ENCODE data around the gene RRAD.

The RRAD gene

GRCh38 chr16:66920299-66920590 lies 5.1 kb downstream of the RRAD start:
- Histone ChIP-seq H3K4me2 (ENCODE audit: low read length) (no peak overlapping the region), H3K4me1 (ENCODE audit: control insufficient read depth, insufficient read depth, low read length) (peaks cover 17% of the 10 kb centered on the region), H3K27me3 (ENCODE audit: control insufficient read depth, insufficient read depth, low read length) (peaks cover 50% of the 10 kb centered on the region), H3K9me3 (replicated peaks; ENCODE audit: low read length) (no peaks in the 10 kb centered on the region), H3K4me3 (ENCODE audit: low read length) (no peak overlapping the region), H3K36me3 (ENCODE audit: insufficient read depth, low read length) (no peaks in the 10 kb centered on the region), H3K9ac (ENCODE audit: low read depth, low read length) (no peak overlapping the region)

DNA sequence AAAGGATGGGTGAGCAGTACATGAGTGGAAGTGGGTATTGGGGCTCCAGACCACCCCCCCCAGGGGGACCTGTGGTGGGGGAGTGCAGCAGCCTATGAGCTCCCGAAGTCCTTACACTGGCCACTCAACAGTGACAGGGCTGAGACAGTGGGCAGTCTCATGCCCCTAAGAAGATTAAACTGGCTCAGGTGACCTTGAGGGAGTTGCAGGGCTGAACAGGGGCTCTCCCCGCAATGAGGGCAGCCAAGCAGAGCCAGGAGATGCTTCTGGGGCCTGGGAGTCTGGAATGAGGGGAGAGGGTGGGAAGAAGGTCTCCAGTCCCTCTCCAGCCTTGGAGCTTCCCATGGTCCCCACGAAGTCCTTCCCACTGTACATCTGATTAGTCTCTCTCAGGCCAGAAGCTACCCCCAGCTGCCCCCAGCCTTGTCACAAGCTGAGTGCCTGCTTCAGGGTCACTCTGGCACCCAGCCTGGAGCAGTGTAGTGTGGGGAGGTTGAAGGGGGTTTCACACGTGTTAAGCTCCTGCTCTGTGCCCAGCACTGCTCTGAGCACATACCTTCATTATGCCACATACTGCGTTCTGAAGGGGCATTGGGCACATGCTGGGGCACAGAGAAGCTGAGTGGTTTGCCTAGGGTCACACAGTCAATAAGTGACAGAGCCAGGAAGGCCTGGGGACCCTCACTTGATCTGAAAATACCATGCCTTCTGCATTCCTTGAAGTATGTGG lies 5.6 kb downstream of the RRAD start:
- H3K36me3 ChIP-seq (ENCODE audit: insufficient read depth, low read length) = no peaks in the 10 kb centered on the region
- H3K4me3 ChIP-seq (ENCODE audit: low read length) = no peak overlapping the region
- H3K4me1 ChIP-seq (ENCODE audit: control insufficient read depth, insufficient read depth, low read length) = peaks cover 13% of the 10 kb centered on the region
- no peak overlapping the region for H3K9ac ChIP-seq (ENCODE audit: low read depth, low read length)
- H3K27me3 ChIP-seq (ENCODE audit: control insufficient read depth, insufficient read depth, low read length) = peaks cover 54% of the 10 kb centered on the region
- no peak overlapping the region for H3K4me2 ChIP-seq (ENCODE audit: low read length)
- H3K9me3 ChIP-seq (replicated peaks; ENCODE audit: low read length) = no peaks in the 10 kb centered on the region

DNA sequence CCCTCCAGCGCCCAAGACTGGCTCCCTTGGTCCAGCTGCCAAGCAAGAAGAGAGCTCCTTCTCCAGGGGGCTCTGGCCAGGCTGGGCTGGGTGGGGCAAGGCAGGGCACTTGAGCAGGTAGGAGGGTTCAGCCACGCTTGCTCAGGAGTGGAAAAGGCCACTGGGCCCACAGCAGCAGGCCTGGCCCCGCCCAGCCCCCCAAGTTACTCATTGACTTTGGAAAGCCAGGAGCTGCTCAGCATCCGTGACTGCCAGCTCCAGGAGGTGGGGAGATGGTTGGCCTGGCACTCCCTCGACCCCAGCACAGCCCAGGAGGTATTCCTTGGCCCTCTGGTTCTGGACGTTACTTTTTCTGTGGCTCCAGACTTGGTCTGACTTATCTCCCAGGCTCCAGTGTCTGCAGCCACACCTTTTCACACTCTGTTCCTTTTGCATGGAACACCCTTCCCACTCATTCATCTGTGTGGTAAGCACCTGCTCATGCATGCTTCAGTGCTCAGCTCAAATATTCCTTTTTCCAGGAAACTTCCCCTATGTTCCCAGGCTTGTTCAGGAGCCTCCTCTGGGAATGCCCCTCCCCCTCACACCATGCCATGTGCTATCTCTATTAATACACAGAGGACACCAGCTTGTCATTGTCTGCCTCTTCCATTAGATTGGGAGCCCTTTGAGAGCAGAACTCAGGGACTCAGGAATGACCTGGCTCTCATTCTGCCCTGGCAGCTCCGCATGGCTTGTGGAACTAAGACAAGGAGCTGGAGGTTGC lies 6.3 kb downstream of the RRAD start, which contains the start of gene CDH16:
Gene CDH16, minus strand, starts transcription at position 83 of the 766 bp plus-strand sequence. CDS start 820 bp downstream, outside the sequence.
- Histone ChIP-seq H3K36me3 (ENCODE audit: insufficient read depth, low read length) (no peaks in the 10 kb centered on the region), H3K4me3 (ENCODE audit: low read length) (no peak within 1 kb of the TSS), H3K9ac (ENCODE audit: low read depth, low read length) (no peak within 1 kb of the TSS), H3K4me1 (ENCODE audit: control insufficient read depth, insufficient read depth, low read length) (peaks cover 12% of the 10 kb centered on the region), H3K9me3 (replicated peaks; ENCODE audit: low read length) (no peaks in the 10 kb centered on the region), H3K27me3 (ENCODE audit: control insufficient read depth, insufficient read depth, low read length) (peaks cover 51% of the 10 kb centered on the region), H3K4me2 (ENCODE audit: low read length) (no peak within 1 kb of the TSS)

DNA sequence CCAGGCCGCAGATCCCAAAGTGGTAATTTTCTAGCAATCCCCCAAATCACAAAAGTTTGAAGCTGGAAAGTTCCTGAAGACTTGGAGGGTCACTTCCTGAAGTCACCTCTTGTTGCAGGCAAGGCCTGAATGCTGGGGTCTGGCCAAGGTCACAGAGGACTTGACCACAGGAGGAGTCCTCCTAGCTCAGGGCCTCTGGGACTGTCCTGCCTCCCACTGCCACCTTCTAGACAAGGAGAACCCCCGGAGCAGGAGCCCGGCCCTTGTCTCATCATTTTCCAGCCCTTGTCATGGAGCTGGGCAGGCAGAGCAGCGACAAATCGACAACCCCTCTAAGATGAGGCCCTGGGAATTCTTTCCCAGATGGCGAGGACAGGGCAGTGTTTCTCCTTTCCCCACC lies 7.0 kb downstream of the RRAD start:
- H3K36me3 ChIP-seq (ENCODE audit: insufficient read depth, low read length) = no peaks in the 10 kb centered on the region
- H3K4me3 ChIP-seq (ENCODE audit: low read length) = no peak overlapping the region
- H3K4me1 ChIP-seq (ENCODE audit: control insufficient read depth, insufficient read depth, low read length) = peaks cover 6% of the 10 kb centered on the region
- H3K4me2 ChIP-seq (ENCODE audit: low read length) = no peak overlapping the region
- H3K27me3 ChIP-seq (ENCODE audit: control insufficient read depth, insufficient read depth, low read length) = peaks cover 49% of the 10 kb centered on the region
- H3K9me3 ChIP-seq (replicated peaks; ENCODE audit: low read length) = no peaks in the 10 kb centered on the region
- no peak overlapping the region for H3K9ac ChIP-seq (ENCODE audit: low read depth, low read length)

GRCh38 chr16:66917741-66918140 lies 7.6 kb downstream of the RRAD start:
- Histone ChIP-seq H3K4me2 (ENCODE audit: low read length) (no peak overlapping the region), H3K27me3 (ENCODE audit: control insufficient read depth, insufficient read depth, low read length) (peaks cover 49% of the 10 kb centered on the region), H3K9me3 (replicated peaks; ENCODE audit: low read length) (no peaks in the 10 kb centered on the region), H3K4me1 (ENCODE audit: control insufficient read depth, insufficient read depth, low read length) (no peaks in the 10 kb centered on the region), H3K9ac (ENCODE audit: low read depth, low read length) (no peak overlapping the region), H3K36me3 (ENCODE audit: insufficient read depth, low read length) (no peaks in the 10 kb centered on the region), H3K4me3 (ENCODE audit: low read length) (no peak overlapping the region)

DNA sequence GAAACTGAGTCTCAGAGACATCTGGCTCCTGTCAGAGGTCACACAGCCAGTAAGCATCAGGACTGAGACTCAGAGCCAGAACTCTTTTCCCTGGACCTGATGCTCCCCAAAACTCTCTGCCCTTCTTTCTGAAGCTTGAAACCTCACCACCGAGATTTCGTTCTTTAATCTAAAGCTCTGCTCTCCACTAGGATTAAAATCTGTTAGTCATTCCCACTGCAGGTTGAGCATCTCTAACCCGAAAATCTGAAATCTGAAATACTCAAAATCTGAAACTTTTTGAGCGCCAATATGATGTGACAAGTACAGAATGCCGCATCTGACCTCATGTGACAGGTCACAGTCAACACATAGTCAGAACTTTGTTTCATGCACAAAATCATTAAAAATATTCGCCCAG lies 8.8 kb downstream of the RRAD start:
- H3K4me2 ChIP-seq (ENCODE audit: low read length) = no peak overlapping the region
- no peaks in the 10 kb centered on the region for H3K36me3 ChIP-seq (ENCODE audit: insufficient read depth, low read length)
- H3K9me3 ChIP-seq (replicated peaks; ENCODE audit: low read length) = no peaks in the 10 kb centered on the region
- H3K4me3 ChIP-seq (ENCODE audit: low read length) = no peak overlapping the region
- H3K27me3 ChIP-seq (ENCODE audit: control insufficient read depth, insufficient read depth, low read length) = peaks cover 48% of the 10 kb centered on the region
- no peak overlapping the region for H3K9ac ChIP-seq (ENCODE audit: low read depth, low read length)
- no peaks in the 10 kb centered on the region for H3K4me1 ChIP-seq (ENCODE audit: control insufficient read depth, insufficient read depth, low read length)

GRCh38 chr16:66915041-66915440 lies 10.3 kb downstream of the RRAD start:
- no peaks in the 10 kb centered on the region for H3K9me3 ChIP-seq (replicated peaks; ENCODE audit: low read length)
- no peak overlapping the region for H3K4me3 ChIP-seq (ENCODE audit: low read length)
- peaks cover 38% of the 10 kb centered on the region for H3K27me3 ChIP-seq (ENCODE audit: control insufficient read depth, insufficient read depth, low read length)
- H3K9ac ChIP-seq (ENCODE audit: low read depth, low read length) = no peak overlapping the region
- no peaks in the 10 kb centered on the region for H3K4me1 ChIP-seq (ENCODE audit: control insufficient read depth, insufficient read depth, low read length)
- no peak overlapping the region for H3K4me2 ChIP-seq (ENCODE audit: low read length)
- H3K36me3 ChIP-seq (ENCODE audit: insufficient read depth, low read length) = no peaks in the 10 kb centered on the region

DNA sequence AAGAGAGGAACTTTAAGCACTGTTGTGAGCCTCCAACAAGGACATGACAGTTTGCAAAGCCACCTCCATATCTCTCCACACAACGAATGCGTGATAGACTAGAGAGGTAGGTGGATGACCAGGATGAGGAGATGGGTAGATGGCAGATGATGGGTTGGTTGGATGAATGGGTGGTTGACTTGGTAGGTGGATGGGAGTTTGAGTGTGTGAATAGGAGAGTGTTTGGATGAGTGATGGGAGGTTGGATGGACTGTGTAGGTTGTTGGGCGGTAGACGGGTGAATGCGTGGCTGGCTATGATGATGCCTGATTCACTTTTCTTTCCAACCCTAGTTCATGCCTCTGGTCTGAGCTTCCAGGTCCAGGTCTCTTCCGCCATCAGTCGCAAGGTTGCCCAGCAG lies 10.8 kb downstream of the RRAD start:
- Histone ChIP-seq H3K9me3 (replicated peaks; ENCODE audit: low read length) (no peaks in the 10 kb centered on the region), H3K4me1 (ENCODE audit: control insufficient read depth, insufficient read depth, low read length) (no peaks in the 10 kb centered on the region), H3K27me3 (ENCODE audit: control insufficient read depth, insufficient read depth, low read length) (peaks cover 33% of the 10 kb centered on the region), H3K36me3 (ENCODE audit: insufficient read depth, low read length) (no peaks in the 10 kb centered on the region), H3K4me3 (ENCODE audit: low read length) (no peak overlapping the region), H3K4me2 (ENCODE audit: low read length) (no peak overlapping the region), H3K9ac (ENCODE audit: low read depth, low read length) (no peak overlapping the region)

- no peaks in the 10 kb centered on the region for H3K4me1 ChIP-seq (ENCODE audit: control insufficient read depth, insufficient read depth, low read length)
These were observed 11.6 kb downstream of the RRAD start for GRCh38 chr16:66913711-66914110.

GRCh38 chr16:66913081-66913480 lies 12.3 kb downstream of the RRAD start:
- no peak overlapping the region for H3K4me2 ChIP-seq (ENCODE audit: low read length)
- no peak overlapping the region for H3K4me3 ChIP-seq (ENCODE audit: low read length)
- no peaks in the 10 kb centered on the region for H3K36me3 ChIP-seq (ENCODE audit: insufficient read depth, low read length)
- no peaks in the 10 kb centered on the region for H3K4me1 ChIP-seq (ENCODE audit: control insufficient read depth, insufficient read depth, low read length)
- no peak overlapping the region for H3K9ac ChIP-seq (ENCODE audit: low read depth, low read length)
- peaks cover 29% of the 10 kb centered on the region for H3K27me3 ChIP-seq (ENCODE audit: control insufficient read depth, insufficient read depth, low read length)
- no peaks in the 10 kb centered on the region for H3K9me3 ChIP-seq (replicated peaks; ENCODE audit: low read length)

More at GRCh38 chr16:66913711-66914110, 11.6 kb downstream of the RRAD start:
- H3K4me3 ChIP-seq (ENCODE audit: low read length) = no peak overlapping the region
- no peaks in the 10 kb centered on the region for H3K36me3 ChIP-seq (ENCODE audit: insufficient read depth, low read length)
- peaks cover 27% of the 10 kb centered on the region for H3K27me3 ChIP-seq (ENCODE audit: control insufficient read depth, insufficient read depth, low read length)
- no peak overlapping the region for H3K9ac ChIP-seq (ENCODE audit: low read depth, low read length)
- H3K4me2 ChIP-seq (ENCODE audit: low read length) = no peak overlapping the region
- H3K9me3 ChIP-seq (replicated peaks; ENCODE audit: low read length) = no peaks in the 10 kb centered on the region

DNA sequence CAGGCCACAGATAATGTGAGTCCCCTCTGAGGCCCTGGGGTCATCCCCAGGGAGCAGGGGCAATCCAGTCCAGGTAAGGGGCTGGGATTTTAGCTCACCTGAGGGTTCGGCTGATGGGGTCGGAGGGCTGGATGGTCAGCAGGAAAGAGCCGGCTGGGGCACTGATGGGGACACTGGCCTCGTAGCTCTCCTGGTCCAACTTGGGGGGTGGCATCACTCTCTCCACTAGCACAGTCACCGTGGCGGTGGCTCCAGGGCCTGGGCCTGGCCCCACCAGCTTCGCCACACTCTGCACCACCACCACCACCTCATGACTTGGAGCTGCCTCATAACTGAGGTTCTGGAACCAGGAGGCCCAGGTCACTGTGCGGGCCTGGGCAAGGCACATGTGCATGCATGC lies 13.5 kb downstream of the RRAD start:
- H3K4me1 ChIP-seq (ENCODE audit: control insufficient read depth, insufficient read depth, low read length) = no peaks in the 10 kb centered on the region
- no peak overlapping the region for H3K9ac ChIP-seq (ENCODE audit: low read depth, low read length)
- peaks cover 31% of the 10 kb centered on the region for H3K27me3 ChIP-seq (ENCODE audit: control insufficient read depth, insufficient read depth, low read length)
- H3K9me3 ChIP-seq (replicated peaks; ENCODE audit: low read length) = no peaks in the 10 kb centered on the region
- H3K4me3 ChIP-seq (ENCODE audit: low read length) = no peak overlapping the region
- no peaks in the 10 kb centered on the region for H3K36me3 ChIP-seq (ENCODE audit: insufficient read depth, low read length)
- no peak overlapping the region for H3K4me2 ChIP-seq (ENCODE audit: low read length)

GRCh38 chr16:66911112-66911511 lies 14.2 kb downstream of the RRAD start:
- Histone ChIP-seq H3K27me3 (ENCODE audit: control insufficient read depth, insufficient read depth, low read length) (peaks cover 30% of the 10 kb centered on the region), H3K9me3 (replicated peaks; ENCODE audit: low read length) (no peaks in the 10 kb centered on the region), H3K4me3 (ENCODE audit: low read length) (no peak overlapping the region), H3K4me1 (ENCODE audit: control insufficient read depth, insufficient read depth, low read length) (no peaks in the 10 kb centered on the region), H3K4me2 (ENCODE audit: low read length) (no peak overlapping the region), H3K9ac (ENCODE audit: low read depth, low read length) (no peak overlapping the region), H3K36me3 (ENCODE audit: insufficient read depth, low read length) (no peaks in the 10 kb centered on the region)

All from skeletal muscle satellite cell (primary cell).